GM06990 (cell line): ENCODE measurements around the gene SMARCAL1.

Experiments
- DNase-seq: peaks from one replicate; pipeline ENCODE4 v3.0.0-alpha.2; 2011; ENCODE audit not compliant: insufficient read length; ENCODE audit errors: extremely low read depth
- H3K27me3 ChIP-seq: replicated peaks from 2 replicates; pipeline ENCODE4 v1.6.0; 2011; ENCODE audit warnings: low read length; ENCODE audit not compliant: control insufficient read depth, insufficient read depth
- H3K36me3 ChIP-seq: 2 replicates; pipeline ENCODE4 v1.5.1; 2011; ENCODE audit warnings: low read length; ENCODE audit not compliant: control insufficient read depth, insufficient read depth
- H3K4me3 ChIP-seq: replicated peaks from 2 replicates; pipeline ENCODE4 v1.5.1; 2011; ENCODE audit warnings: low read depth, mild to moderate bottlenecking, control low read depth, low read length
- CTCF ChIP-seq: IDR thresholded peaks from 2 replicates; pipeline ENCODE4 v1.5.1; 2011; ENCODE audit warnings: low read length, control low read depth, mild to moderate bottlenecking, inconsistent platforms; ENCODE audit not compliant: insufficient read depth, poor library complexity, severe bottlenecking

SMARCAL1 gene

GRCh38 chr2:216389570-216389969 lies 22.7 kb upstream of the SMARCAL1 start:
- Histone ChIP-seq H3K27me3 (no peaks in the 10 kb centered on the region; the same call in 1 of the 2 replicates), H3K36me3 (no peaks in the 10 kb centered on the region)
- TF ChIP-seq CTCF, result no peak

GRCh38 chr2:216391401-216391800 lies 20.9 kb upstream of the SMARCAL1 start:
- Histone ChIP-seq H3K36me3 (no peaks in the 10 kb centered on the region), H3K4me3 (no peak overlapping the region), H3K27me3 (no peaks in the 10 kb centered on the region; the same call in 1 of the 2 replicates)
- no peak for TF ChIP-seq CTCF
- no peak for DNase-seq

More at GRCh38 chr2:216389570-216389969, 22.7 kb upstream of the SMARCAL1 start:
- DNase-seq, result no peak
- H3K4me3 ChIP-seq, result no peak overlapping the region

- no peaks in the 10 kb centered on the region; the same call in 1 of the 2 replicates for H3K27me3 ChIP-seq
- no peak for DNase-seq
- no peaks in the 10 kb centered on the region for H3K36me3 ChIP-seq
- no peak for TF ChIP-seq CTCF
- H3K4me3 ChIP-seq, result no peak overlapping the region
These were observed 20.2 kb upstream of the SMARCAL1 start for GRCh38 chr2:216392018-216392562.

GRCh38 chr2:216392945-216393840 lies 19.1 kb upstream of the SMARCAL1 start:
- no peaks in the 10 kb centered on the region; the same call in 1 of the 2 replicates for H3K27me3 ChIP-seq
- DNase-seq, result no peak
- TF ChIP-seq CTCF, result no peak
- H3K36me3 ChIP-seq, result no peaks in the 10 kb centered on the region
- H3K4me3 ChIP-seq, result no peak overlapping the region

- TF ChIP-seq CTCF, result no peak
- Histone ChIP-seq H3K36me3 (no peaks in the 10 kb centered on the region), H3K27me3 (no peaks in the 10 kb centered on the region; the same call in 1 of the 2 replicates), H3K4me3 (no peak overlapping the region)
- no peak for DNase-seq
These were observed 17.4 kb upstream of the SMARCAL1 start for GRCh38 chr2:216394881-216395280.
